T-cell (primary cell): ENCODE results near the gene CASP6. TPM values are rescaled to one million over a fixed set of nuclear protein-coding genes. Genes with fewer than 3 reads are reported as not detected.

Experiments used
- ATAC-seq, 4 experiments: fragments of 200-7000 bp in 3 of 4; fragments of 150-1000 bp in 1 of 4; cut with Tn5 transposase; replicated peaks in 1 of 4; 1 replicate in 3 of 4; 2 replicates in 1 of 4; pipeline ENCODE4 v1.10.0; 2021; ENCODE audit warnings: moderate library complexity in 3 of 4, mild to moderate bottlenecking in 2 of 4, moderate number of reproducible peaks in 1 of 4
- CTCF ChIA-PET, 2 donors: fragments of 300-600 bp; sonication (Branson Sonifier 250); formaldehyde crosslinking; loops; one replicate each; lab custom pipeline; 2022; ENCODE audit warnings: antibody characterized with exemption in 2 of 2; lab: Charles Lee
- POLR2A ChIA-PET, 2 donors: fragments of 300-600 bp; sonication (Branson Sonifier 250); formaldehyde crosslinking; loops; one replicate each; lab custom pipeline; 2022; ENCODE audit warnings: antibody characterized with exemption in 2 of 2; lab: Charles Lee
- DNase-seq, 35 experiments: peaks; one replicate each; pipeline versions ENCODE4 v3.0.0 to v3.0.0-alpha.2; 2013 to 2023
- H3K27ac ChIP-seq: one replicate; pipeline ENCODE4 v1.5.1; 2013; ENCODE audit warnings: low read length
- H3K27me3 ChIP-seq, 2 experiments: replicated peaks in 1 of 2; 1 replicate in 1 of 2; 2 replicates in 1 of 2; pipeline versions ENCODE4 v1.6.1 to v1.7.0; 2013; ENCODE audit warnings: low read length in 1 of 2, mixed read lengths in 1 of 2; ENCODE audit not compliant: control insufficient read depth in 2 of 2, insufficient read depth in 2 of 2; ENCODE audit errors: extremely low read depth in 1 of 2
- H3K36me3 ChIP-seq, 2 donors: 1 replicate in 1 of 2; 2 replicates in 1 of 2; pipeline versions ENCODE4 v1.6.1 to v1.7.0; 2013; ENCODE audit warnings: low read length in 1 of 2; ENCODE audit not compliant: control insufficient read depth in 2 of 2, insufficient read depth in 1 of 2; ENCODE audit errors: extremely low read depth in 1 of 2
- H3K4me1 ChIP-seq, 2 experiments: 1 replicate in 1 of 2; 2 replicates in 1 of 2; pipeline versions ENCODE4 v1.6.1 to v1.7.0; 2013; ENCODE audit warnings: low read length in 2 of 2, mixed read lengths in 1 of 2; ENCODE audit not compliant: insufficient read depth in 2 of 2, control insufficient read depth in 1 of 2; ENCODE audit errors: extremely low read depth in 1 of 2
- H3K4me3 ChIP-seq, 2 donors: 1 replicate in 1 of 2; 2 replicates in 1 of 2; pipeline versions ENCODE4 v1.5.1 to v1.7.0; 2013; ENCODE audit warnings: mild to moderate bottlenecking in 2 of 2, low read length in 1 of 2, moderate library complexity in 1 of 2; ENCODE audit not compliant: control insufficient read depth in 1 of 2; ENCODE audit errors: extremely low read depth in 1 of 2
- H3K9me3 ChIP-seq: 2 replicates; pipeline ENCODE4 v1.7.0; 2013
- H3K27ac Mint-ChIP-seq, 2 donors: one replicate each; pipeline ENCODE4 v1.8.0; 2020 to 2021; ENCODE audit warnings: mild to moderate bottlenecking in 2 of 2, mixed read lengths in 2 of 2
- H3K27me3 Mint-ChIP-seq, 2 donors: one replicate each; pipeline ENCODE4 v1.8.0; 2021 to 2022; ENCODE audit warnings: mixed read lengths in 2 of 2
- H3K36me3 Mint-ChIP-seq: one replicate; pipeline ENCODE4 v1.8.0; 2021; ENCODE audit warnings: mixed read lengths
- H3K4me1 Mint-ChIP-seq, 3 donors: one replicate each; pipeline ENCODE4 v1.8.0; 2020 to 2022; ENCODE audit warnings: mixed read lengths in 3 of 3, mild to moderate bottlenecking in 1 of 3
- H3K4me3 Mint-ChIP-seq, 3 donors: one replicate each; pipeline ENCODE4 v1.8.0; 2020 to 2022; ENCODE audit warnings: mild to moderate bottlenecking in 3 of 3, mixed read lengths in 3 of 3, moderate library complexity in 3 of 3
- H3K9me3 Mint-ChIP-seq, 3 donors: one replicate each; pipeline ENCODE4 v1.8.0; 2020 to 2022; ENCODE audit warnings: mixed read lengths in 3 of 3
- WGBS: methylation state at CpG from one replicate; pipeline ENCODE4 v1.1.5; 2013; ENCODE audit warnings: missing lambda C conversion rate; ENCODE audit not compliant: insufficient coverage; 5-methylcytosine and 5-hydroxymethylcytosine counted together
- total RNA-seq, 35 experiments: library from RNA in 6 of 35; stranded (reverse) in 6 of 35; fragments of 120-200 nt in 1 of 35; gene quantifications; one replicate each; pipeline versions ENCODE4 v1.2.1 to v1.2.4 and lab custom pipeline; 2013 to 2026

CASP6 gene
- total RNA-seq, 5 donors from 2014 or later (not counting 1 experiment from before 2014, with no cell fraction given), result 16.8 to 23.2 (median 18.3) TPM

- Histone ChIP-seq H3K4me3 (no peak overlapping the region), H3K36me3 (no peaks in the 10 kb centered on the region), H3K27ac (peak overlapping the region; percentile 82), H3K4me1 (peaks cover 33 to 58% of the 10 kb centered on the region in 2 experiments), H3K9me3 (no peaks in the 10 kb centered on the region), H3K27me3 (no peaks in the 10 kb centered on the region)
- H3K4me3 Mint-ChIP-seq, result no peak overlapping the region
- 62% methylated on average over 6 of the region's 7 CpGs for WGBS
- POLR2A ChIA-PET, result interaction anchor here (0.5 to 1.3 kb wide), 3 partner anchors 14 to 203 kb away, joined by 3 to 7 read pairs (median 3); no protein-coding TSS in a partner anchor
- H3K27me3 Mint-ChIP-seq, result no peaks in the 10 kb centered on the region
- ATAC-seq (peak in 2 of 4 experiments; percentile 7 to 9), DNase-seq (no peak)
- H3K36me3 Mint-ChIP-seq, result peaks cover 4% of the 10 kb centered on the region
- H3K4me1 Mint-ChIP-seq, result peaks cover 42 to 50% (median 49%) of the 10 kb centered on the region in 3 donors
- no peak overlapping the region for H3K27ac Mint-ChIP-seq
- peaks cover 0 to 5% (median 0%) of the 10 kb centered on the region in 3 donors for H3K9me3 Mint-ChIP-seq
- CTCF ChIA-PET, result interaction anchor here (0.6 to 1.0 kb wide), 3 partner anchors 15 to 1704 kb away, joined by 3 to 4 read pairs (median 3); no protein-coding TSS in a partner anchor
These were observed 57.2 kb downstream of the CASP6 start for GRCh38 chr4:109645874-109646710.

- POLR2A ChIA-PET, result interaction anchor here (1.2 to 1.3 kb wide), 2 partner anchors 11 to 200 kb away, joined by 3 to 4 read pairs; no protein-coding TSS in a partner anchor
- peaks cover 8 to 19% of the 10 kb centered on the region in 2 experiments for H3K4me1 ChIP-seq
- Mint-ChIP-seq H3K36me3 (peaks cover 32% of the 10 kb centered on the region), H3K27me3 (no peaks in the 10 kb centered on the region), H3K4me3 (peak overlapping the region in 1 of 3 donors; percentile 45), H3K27ac (peak overlapping the region; percentile 68 to 89), H3K9me3 (peaks cover 8 to 21% (median 9%) of the 10 kb centered on the region in 3 donors), H3K4me1 (peaks cover 58 to 62% (median 58%) of the 10 kb centered on the region in 3 donors)
- CTCF ChIA-PET, result interaction anchor here in 1 of 2 donors (1.0 kb wide), 1 partner anchor 117 kb away, joined by 3 read pairs; no protein-coding TSS in a partner anchor
- ATAC-seq (no peak), DNase-seq (no peak)
- peak overlapping the region; percentile 16 for H3K27ac ChIP-seq
- H3K9me3 ChIP-seq, result peaks cover 2% of the 10 kb centered on the region
- H3K4me3 ChIP-seq, result no peak overlapping the region
- H3K27me3 ChIP-seq, result no peaks in the 10 kb centered on the region
- peaks cover 0 to 9% of the 10 kb centered on the region in 2 donors for H3K36me3 ChIP-seq
- WGBS, result no CpG with 5 or more reads among the region's 2 CpGs
These were observed 62.6 kb downstream of the CASP6 start for GRCh38 chr4:109640644-109641043.

Other genes with a start within 250 kb of the CASP6 start
- 100 to 1,000 TPM in 4 of 5 donors, 10 to 100 TPM in 1; 88.9 to 139 (median 122) TPM for gene MCUB, start 143.2 kb downstream of the CASP6 start, total RNA-seq
- gene PLA2G12A, start 26.6 kb upstream of the CASP6 start, total RNA-seq, result 10 to 100 TPM; 11.4 to 20.6 (median 18.1) TPM
- under 1 TPM in 3 of 5 donors, not detected in 2; 0.55 to 0.92 (median 0.66) TPM for gene CFI, start 98.6 kb upstream of the CASP6 start, total RNA-seq
- 10 to 100 TPM in 4 of 5 donors, 1 to 10 TPM in 1; 8.1 to 13.9 (median 12.9) TPM for gene GAR1, start 112.3 kb upstream of the CASP6 start, total RNA-seq
- gene RRH, start 124.5 kb upstream of the CASP6 start, total RNA-seq, result under 1 TPM in 4 of 5 donors, not detected in 1; 0.33 to 0.61 (median 0.34) TPM
- under 1 TPM; 0.12 to 0.41 (median 0.26) TPM for gene LRIT3, start 144.7 kb upstream of the CASP6 start, total RNA-seq
- gene EGF, start 209.4 kb upstream of the CASP6 start, total RNA-seq, result under 1 TPM in 1 of 5 donors, not detected in 4; 0.20 TPM